GM06990 (cell line): ENCODE results near the gene PCDHB8.
"Not testable (repeated sequence)": the region's sequence is repeated elsewhere in the genome, so short reads cannot be mapped to it uniquely, and the experiment has no call there.

Experiments
- DNase-seq: peaks from one replicate; pipeline ENCODE4 v3.0.0-alpha.2; 2011; ENCODE audit not compliant: insufficient read length; ENCODE audit errors: extremely low read depth
- H3K27me3 ChIP-seq: replicated peaks from 2 replicates; pipeline ENCODE4 v1.6.0; 2011; ENCODE audit warnings: low read length; ENCODE audit not compliant: control insufficient read depth, insufficient read depth
- H3K36me3 ChIP-seq: 2 replicates; pipeline ENCODE4 v1.5.1; 2011; ENCODE audit warnings: low read length; ENCODE audit not compliant: control insufficient read depth, insufficient read depth
- H3K4me3 ChIP-seq: replicated peaks from 2 replicates; pipeline ENCODE4 v1.5.1; 2011; ENCODE audit warnings: low read depth, mild to moderate bottlenecking, control low read depth, low read length
- CTCF ChIP-seq: IDR thresholded peaks from 2 replicates; pipeline ENCODE4 v1.5.1; 2011; ENCODE audit warnings: low read length, control low read depth, mild to moderate bottlenecking, inconsistent platforms; ENCODE audit not compliant: insufficient read depth, poor library complexity, severe bottlenecking

Gene PCDHB8

GRCh38 chr5:141177577-141178191, at the start of gene PCDHB8:
Gene PCDHB8, plus strand, starts transcription at chr5:141177790. Its CDS starts 245 bp downstream, at chr5:141178035.
- not testable (repeated sequence) for H3K27me3 ChIP-seq, H3K4me3 ChIP-seq, H3K36me3 ChIP-seq, DNase-seq

DNA sequence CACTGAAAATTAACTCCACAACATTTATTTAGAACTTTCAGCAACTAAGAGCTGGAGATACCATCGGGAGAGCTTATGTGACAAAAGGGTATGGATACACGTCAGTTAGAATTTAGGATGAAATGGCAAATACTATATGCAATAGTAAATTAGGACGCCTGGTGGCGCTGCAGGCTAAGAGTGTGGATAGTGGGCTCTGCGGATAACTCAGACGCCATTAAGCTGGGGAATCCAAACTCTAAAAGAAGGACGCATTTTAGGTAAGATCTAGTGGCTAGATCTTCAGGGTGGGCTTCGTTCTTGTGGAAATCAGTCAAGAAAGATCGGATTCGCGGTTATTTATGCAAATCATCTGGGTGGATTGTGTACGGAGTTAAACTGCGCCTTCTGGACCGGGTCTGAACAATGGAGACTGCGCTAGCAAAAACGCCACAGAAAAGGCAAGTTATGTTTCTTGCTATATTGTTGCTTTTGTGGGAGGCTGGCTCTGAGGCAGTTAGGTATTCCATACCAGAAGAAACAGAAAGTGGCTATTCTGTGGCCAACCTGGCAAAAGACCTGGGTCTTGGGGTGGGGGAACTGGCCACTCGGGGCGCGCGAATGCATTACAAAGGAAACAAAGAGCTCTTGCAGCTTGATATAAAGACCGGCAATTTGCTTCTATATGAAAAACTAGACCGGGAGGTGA, 42.4 kb upstream of the PCDHB8 start, which contains the start of gene PCDHB5:
Gene PCDHB5 (plus strand): TSS at position 177 of the 688 bp plus-strand sequence. CDS start 229 bp downstream, at position 406.
- no peaks in the 10 kb centered on the region for H3K36me3 ChIP-seq
- TF ChIP-seq CTCF = no peak
- H3K4me3 ChIP-seq = no peak within 1 kb of the TSS
- H3K27me3 ChIP-seq = no peaks in the 10 kb centered on the region
- DNase-seq = no peak

- H3K4me3 ChIP-seq = no peak overlapping the region
- no peak for TF ChIP-seq CTCF
Observed at GRCh38 chr5:141135718-141136266, 41.8 kb upstream of the PCDHB8 start.

GRCh38 chr5:141137346-141137745, 40.2 kb upstream of the PCDHB8 start:
- not testable (repeated sequence) for H3K4me3 ChIP-seq, DNase-seq, H3K27me3 ChIP-seq, H3K36me3 ChIP-seq

More at GRCh38 chr5:141135718-141136266, 41.8 kb upstream of the PCDHB8 start:
- Histone ChIP-seq H3K27me3 (no peaks in the 10 kb centered on the region), H3K36me3 (no peaks in the 10 kb centered on the region)
- no peak for DNase-seq

DNA sequence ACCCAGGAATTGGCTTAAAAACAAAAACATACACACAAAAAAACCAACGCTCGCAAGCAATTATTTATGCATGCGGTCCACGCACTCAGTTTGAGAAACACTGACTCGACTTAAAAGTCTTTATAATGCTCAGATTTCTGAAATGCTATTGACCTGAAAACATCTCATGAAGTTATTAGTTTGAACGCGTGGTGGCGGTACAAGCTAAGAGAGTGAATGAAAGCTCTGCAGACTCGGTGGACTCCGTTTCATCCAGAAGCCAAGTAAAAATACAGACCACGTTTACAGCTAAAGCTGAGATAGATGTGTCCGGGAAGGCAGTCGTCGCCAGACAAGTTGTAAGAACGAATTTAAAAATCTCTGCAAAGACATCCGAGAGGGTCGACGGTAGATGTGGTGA, 27.8 kb upstream of the PCDHB8 start, which contains the start of gene PCDHB6:
Gene PCDHB6 (plus strand): TSS at position 246 of the 400 bp plus-strand sequence. CDS start 201 bp downstream, outside the sequence.
- Histone ChIP-seq H3K4me3 (no peak within 1 kb of the TSS), H3K36me3 (no peaks in the 10 kb centered on the region), H3K27me3 (no peaks in the 10 kb centered on the region)
- DNase-seq = no peak
- peak; percentile 26 for TF ChIP-seq CTCF

DNA sequence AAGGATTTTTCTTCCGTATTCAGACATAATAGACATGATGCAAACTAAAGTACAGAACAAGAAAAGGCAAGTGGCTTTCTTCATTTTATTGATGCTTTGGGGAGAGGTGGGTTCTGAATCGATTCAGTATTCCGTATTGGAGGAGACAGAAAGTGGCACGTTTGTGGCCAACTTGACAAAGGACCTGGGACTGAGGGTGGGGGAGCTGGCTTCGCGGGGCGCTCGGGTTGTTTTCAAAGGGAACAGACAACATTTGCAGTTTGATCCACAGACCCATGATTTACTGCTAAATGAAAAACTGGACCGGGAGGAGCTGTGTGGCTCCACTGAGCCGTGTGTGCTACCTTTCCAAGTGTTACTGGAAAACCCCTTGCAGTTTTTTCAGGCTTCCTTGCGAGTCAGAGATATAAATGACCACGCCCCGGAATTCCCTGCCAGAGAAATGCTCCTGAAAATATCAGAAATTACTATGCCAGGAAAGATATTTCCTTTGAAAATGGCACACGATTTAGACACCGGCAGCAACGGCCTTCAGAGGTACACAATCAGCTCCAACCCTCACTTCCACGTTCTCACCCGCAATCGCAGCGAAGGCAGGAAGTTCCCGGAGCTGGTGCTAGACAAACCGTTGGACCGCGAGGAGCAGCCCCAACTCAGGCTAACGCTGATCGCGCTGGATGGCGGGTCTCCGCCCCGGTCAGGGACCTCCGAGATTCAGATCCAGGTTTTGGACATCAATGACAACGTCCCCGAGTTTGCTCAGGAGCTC, 27.2 kb upstream of the PCDHB8 start:
- Histone ChIP-seq H3K36me3 (no peaks in the 10 kb centered on the region), H3K4me3 (no peak overlapping the region), H3K27me3 (no peaks in the 10 kb centered on the region)
- no peak for TF ChIP-seq CTCF
- no peak for DNase-seq
